Activated CD4-positive, alpha-beta memory T cell treated with anti-CD3 and anti-CD28 coated beads, Interleukin-2, amount 10 ng/mL, durations not matched to agents 7 days and 5 days (primary cell): ENCODE data around the gene TTC4. TPM values are rescaled to one million over a fixed set of nuclear protein-coding genes. Genes with fewer than 3 reads are reported as not detected.

Source experiments
- CTCF ChIA-PET: fragments of 350-600 bp; sonication (Branson Sonifier 250); formaldehyde crosslinking; loops from one replicate; lab custom pipeline; 2021; ENCODE audit warnings: antibody characterized with exemption, inconsistent platforms; lab: Charles Lee
- POLR2A ChIA-PET: fragments of 350-600 bp; sonication (Branson Sonifier 250); formaldehyde crosslinking; loops from one replicate; lab custom pipeline; 2021; ENCODE audit warnings: antibody characterized with exemption; lab: Charles Lee
- DNase-seq: peaks from one replicate; pipeline ENCODE4 v3.0.0-alpha.2; 2020
- H3K27ac Mint-ChIP-seq: one replicate; pipeline ENCODE4 v1.8.0; 2021; ENCODE audit warnings: mild to moderate bottlenecking, mixed read lengths
- H3K27me3 Mint-ChIP-seq: one replicate; pipeline ENCODE4 v1.8.0; 2021; ENCODE audit warnings: mixed read lengths
- H3K36me3 Mint-ChIP-seq: one replicate; pipeline ENCODE4 v1.8.0; 2021; ENCODE audit warnings: low read depth, mixed read lengths
- H3K4me1 Mint-ChIP-seq: one replicate; pipeline ENCODE4 v1.8.0; 2021; ENCODE audit warnings: mixed read lengths
- H3K4me3 Mint-ChIP-seq: one replicate; pipeline ENCODE4 v1.8.0; 2021; ENCODE audit warnings: mild to moderate bottlenecking, mixed read lengths
- H3K9me3 Mint-ChIP-seq: one replicate; pipeline ENCODE4 v1.8.0; 2021; ENCODE audit warnings: mixed read lengths
- total RNA-seq, 2 experiments: library from RNA; stranded (reverse); gene quantifications; one replicate each; pipeline ENCODE4 v1.2.3, GENCODE V29; 2021

TTC4 gene
- total RNA-seq, 2 experiments from 2014 or later = 17.6 to 20.6 TPM

DNA sequence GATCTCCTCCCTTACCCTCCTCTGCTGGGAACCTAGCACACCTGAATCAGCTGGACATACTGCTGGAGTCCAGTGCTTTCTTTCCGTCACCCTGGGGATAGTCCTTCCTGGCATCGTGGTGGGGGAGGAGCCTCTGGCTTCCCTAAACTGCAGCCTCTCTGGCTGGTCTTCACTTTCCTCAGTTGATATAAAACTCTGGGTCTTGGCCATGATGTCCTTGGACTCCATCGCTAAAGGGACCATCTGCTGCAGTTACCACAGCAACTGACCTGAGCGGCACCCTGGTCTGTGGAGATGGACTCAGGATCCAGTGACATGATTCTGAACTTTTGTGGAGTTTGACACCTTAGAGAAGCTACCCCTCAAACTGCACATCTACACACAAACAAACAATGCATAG, 25.9 kb downstream of the TTC4 start:
- Mint-ChIP-seq H3K9me3 (no peaks in the 10 kb centered on the region), H3K27me3 (no peaks in the 10 kb centered on the region), H3K36me3 (peaks cover 37% of the 10 kb centered on the region), H3K27ac (no peak overlapping the region), H3K4me1 (no peaks in the 10 kb centered on the region), H3K4me3 (no peak overlapping the region)
- CTCF ChIA-PET = no interaction called here
- DNase-seq = no peak
- POLR2A ChIA-PET = no interaction called here

DNA sequence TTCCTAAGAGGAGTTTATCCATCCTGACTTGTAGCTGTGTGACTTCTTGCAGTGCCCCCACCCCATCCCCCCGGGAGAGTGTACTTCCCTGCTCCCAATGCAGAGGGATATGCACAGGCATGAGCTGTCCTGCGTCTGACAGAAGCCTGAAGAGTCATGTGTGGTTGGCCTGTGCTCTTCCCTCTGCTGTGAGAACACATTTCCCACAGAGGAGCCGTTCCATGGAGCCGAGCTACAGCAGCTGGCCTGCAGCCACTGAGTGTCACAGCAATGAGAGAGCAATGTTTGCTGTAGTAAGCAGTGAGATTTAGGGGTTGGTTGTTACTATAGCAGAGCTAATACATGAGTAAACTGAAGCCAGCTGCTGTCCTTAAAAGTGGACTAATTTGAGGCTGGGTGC, 26.6 kb downstream of the TTC4 start:
- POLR2A ChIA-PET = no interaction called here
- DNase-seq = no peak
- Mint-ChIP-seq H3K4me3 (no peak overlapping the region), H3K27ac (no peak overlapping the region), H3K36me3 (peaks cover 29% of the 10 kb centered on the region), H3K9me3 (no peaks in the 10 kb centered on the region), H3K27me3 (no peaks in the 10 kb centered on the region), H3K4me1 (no peaks in the 10 kb centered on the region)
- CTCF ChIA-PET = no interaction called here

DNA sequence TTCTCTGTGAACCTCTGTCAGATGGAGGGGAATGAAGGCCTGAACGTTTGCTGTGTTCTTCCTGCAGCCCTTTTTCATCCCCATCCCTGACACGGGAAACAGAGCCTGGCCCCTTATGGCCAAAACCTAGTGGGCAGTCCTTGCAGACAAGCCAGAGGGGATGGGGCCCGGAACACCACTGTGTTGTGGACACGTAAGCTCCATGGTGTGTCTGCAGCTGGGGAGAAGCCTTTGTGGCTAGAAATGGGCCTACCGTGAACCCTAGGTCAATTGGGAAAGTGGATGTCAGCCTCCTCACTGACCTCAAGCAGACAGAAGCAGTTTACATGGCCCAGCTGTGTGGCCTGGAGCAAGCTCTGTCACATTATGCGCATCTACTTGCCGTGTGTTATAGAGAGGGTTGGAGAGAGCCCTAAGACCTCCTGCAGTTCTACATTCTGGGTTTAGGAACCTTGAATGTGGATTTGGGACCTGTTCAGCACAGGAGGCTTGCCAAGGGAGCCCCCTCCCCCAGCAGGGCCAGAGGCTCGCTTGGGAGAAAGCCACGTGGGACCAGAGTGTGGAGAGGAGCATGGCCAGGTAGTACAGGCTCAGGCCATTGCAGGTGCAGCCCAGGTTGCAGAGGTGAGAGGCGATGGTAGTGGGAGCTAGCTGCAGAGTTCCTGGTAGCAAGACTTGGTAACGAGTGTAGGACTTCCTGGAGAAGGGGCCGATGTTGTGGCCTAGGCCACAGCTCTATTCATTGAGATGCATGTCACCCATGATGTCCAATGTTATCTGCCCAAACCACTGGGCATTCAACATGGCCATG, 28.0 kb downstream of the TTC4 start:
- Mint-ChIP-seq H3K4me3 (no peak overlapping the region), H3K27ac (no peak overlapping the region), H3K4me1 (no peaks in the 10 kb centered on the region), H3K9me3 (no peaks in the 10 kb centered on the region), H3K27me3 (no peaks in the 10 kb centered on the region), H3K36me3 (peaks cover 20% of the 10 kb centered on the region)
- CTCF ChIA-PET = no interaction called here
- POLR2A ChIA-PET = no interaction called here
- no peak for DNase-seq

DNA sequence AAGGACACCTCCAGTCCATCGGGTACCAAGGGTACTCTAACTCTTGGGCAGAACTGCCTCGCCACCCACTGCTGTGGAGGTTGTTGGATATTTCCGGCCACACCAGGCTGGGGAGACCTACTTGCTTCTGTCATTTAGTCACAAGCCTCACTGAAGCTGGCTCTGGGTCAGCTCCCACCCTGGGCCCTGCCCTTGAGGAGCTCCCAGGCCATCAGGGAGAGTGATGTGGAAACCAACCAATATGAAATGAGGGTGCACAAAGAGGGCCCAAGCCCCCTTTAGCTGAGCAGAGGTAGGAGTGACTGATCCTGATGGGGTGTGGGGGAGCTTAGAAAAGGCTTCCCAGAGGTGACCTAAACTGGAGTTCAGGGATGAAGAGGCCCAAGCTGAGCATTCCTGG, 29.0 kb downstream of the TTC4 start:
- Mint-ChIP-seq H3K27me3 (no peaks in the 10 kb centered on the region), H3K4me3 (no peak overlapping the region), H3K27ac (no peak overlapping the region), H3K36me3 (peaks cover 20% of the 10 kb centered on the region), H3K4me1 (no peaks in the 10 kb centered on the region), H3K9me3 (no peaks in the 10 kb centered on the region)
- no peak for DNase-seq
- ChIA-PET POLR2A (no interaction called here), CTCF (no interaction called here)

DNA sequence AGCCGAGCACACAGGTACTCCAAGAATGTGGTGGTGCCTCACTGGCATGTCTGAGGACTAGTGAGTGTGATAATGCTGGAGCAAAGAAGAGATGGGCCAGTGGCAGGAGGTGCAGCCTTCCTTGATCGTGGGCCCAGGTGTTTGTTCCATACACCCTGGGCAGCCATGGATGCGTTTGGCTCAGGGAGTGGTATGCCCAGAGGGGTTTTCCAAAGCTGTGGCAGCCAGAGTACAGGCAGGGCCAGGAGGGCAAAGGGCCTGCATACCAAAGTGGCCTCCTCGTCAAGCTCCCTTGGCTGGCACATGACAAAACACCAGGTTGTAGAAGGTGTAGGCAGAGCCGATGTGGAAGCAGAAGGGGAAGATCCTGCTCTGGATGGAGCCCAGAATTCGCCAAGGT, 29.6 kb downstream of the TTC4 start:
- H3K27me3 Mint-ChIP-seq = no peaks in the 10 kb centered on the region
- no peak overlapping the region for H3K4me3 Mint-ChIP-seq
- H3K27ac Mint-ChIP-seq = no peak overlapping the region
- no peak for DNase-seq
- H3K36me3 Mint-ChIP-seq = peaks cover 15% of the 10 kb centered on the region
- CTCF ChIA-PET = no interaction called here
- POLR2A ChIA-PET = no interaction called here
- no peaks in the 10 kb centered on the region for H3K9me3 Mint-ChIP-seq
- no peaks in the 10 kb centered on the region for H3K4me1 Mint-ChIP-seq

DNA sequence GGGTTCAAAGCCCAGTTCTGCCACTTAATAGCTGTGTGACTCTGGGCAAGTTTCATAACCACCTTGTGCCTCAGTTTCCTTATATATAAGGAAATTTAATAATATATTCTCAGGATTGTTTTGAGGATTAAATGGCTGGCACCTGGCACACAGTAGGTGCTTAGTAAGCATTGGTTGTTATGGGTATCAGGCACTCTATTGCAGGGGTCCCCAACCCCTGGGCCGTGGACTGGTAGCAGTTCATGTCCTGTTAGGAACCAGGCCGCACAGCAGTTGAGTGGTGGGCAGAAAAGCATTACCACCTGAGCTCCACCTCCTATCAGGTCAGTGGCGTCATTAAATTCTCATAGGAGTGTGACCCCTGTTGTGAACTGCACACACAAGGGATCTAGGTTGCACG, 30.2 kb downstream of the TTC4 start:
- H3K27me3 Mint-ChIP-seq = no peaks in the 10 kb centered on the region
- no peak for DNase-seq
- H3K27ac Mint-ChIP-seq = no peak overlapping the region
- H3K36me3 Mint-ChIP-seq = peaks cover 14% of the 10 kb centered on the region
- POLR2A ChIA-PET = interaction anchor here (0.8 kb wide), 1 partner anchor 10 kb away, joined by 3 read pairs; no protein-coding TSS in a partner anchor
- H3K4me3 Mint-ChIP-seq = no peak overlapping the region
- no peaks in the 10 kb centered on the region for H3K4me1 Mint-ChIP-seq
- CTCF ChIA-PET = no interaction called here
- no peaks in the 10 kb centered on the region for H3K9me3 Mint-ChIP-seq

DNA sequence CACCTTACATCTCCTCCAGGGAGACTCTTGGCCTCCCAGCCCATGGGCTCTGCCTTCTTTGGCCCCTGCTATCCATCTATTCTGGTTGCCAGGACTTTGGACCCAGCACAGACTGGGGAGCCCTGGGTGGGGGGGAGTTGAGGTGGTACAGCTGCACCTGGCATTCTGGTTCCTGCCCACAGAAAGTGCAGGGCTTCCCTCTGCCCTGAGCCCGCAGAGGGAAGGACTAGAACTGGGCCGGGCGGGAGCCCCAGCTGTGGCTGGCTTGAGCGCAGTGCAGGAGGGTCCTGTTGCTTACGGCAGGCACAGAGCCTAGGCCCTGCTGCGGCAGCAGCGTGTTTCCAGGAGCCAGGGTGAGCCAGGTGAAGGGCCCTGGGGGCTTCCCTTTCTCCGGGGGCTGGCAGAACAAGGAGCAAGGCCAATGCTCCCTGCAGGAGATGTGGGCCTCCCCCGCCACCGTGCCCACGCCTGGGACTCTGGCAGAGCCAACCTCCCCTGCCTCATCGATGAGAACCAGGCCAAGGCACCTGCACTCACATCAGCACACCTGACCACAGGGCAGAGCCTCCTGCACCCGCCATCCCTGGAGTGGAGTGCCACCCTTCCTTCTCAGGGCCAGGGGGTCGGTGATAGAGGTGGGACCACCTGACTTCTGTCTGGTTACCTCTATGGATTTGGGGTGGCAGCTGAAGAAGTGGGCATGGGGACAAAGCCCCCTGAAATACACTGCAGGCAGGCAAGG, 32.6 kb downstream of the TTC4 start:
- H3K27me3 Mint-ChIP-seq = no peaks in the 10 kb centered on the region
- ChIA-PET POLR2A (no interaction called here), CTCF (no interaction called here)
- no peak for DNase-seq
- H3K9me3 Mint-ChIP-seq = no peaks in the 10 kb centered on the region
- H3K4me1 Mint-ChIP-seq = no peaks in the 10 kb centered on the region
- no peaks in the 10 kb centered on the region for H3K36me3 Mint-ChIP-seq
- no peak overlapping the region for H3K4me3 Mint-ChIP-seq
- no peak overlapping the region for H3K27ac Mint-ChIP-seq

DNA sequence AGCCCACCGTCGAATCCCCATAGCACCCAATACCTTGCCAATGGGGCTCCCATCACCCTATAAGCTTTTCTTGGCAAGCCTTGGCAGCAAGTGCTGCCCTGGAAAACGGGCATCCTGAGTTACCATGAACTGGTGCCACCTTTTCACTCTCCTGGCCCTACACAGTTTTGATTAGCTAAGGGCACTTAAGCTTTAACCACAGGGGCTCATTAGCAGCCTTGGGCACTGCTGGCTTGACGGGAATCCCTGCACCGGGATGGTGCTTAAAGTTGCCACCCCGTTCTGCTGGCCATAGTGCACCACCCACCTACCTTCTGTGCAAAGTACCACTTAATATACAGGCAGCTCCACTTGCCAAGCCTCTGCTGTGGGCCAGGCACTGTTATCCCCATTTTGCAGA, 34.9 kb downstream of the TTC4 start:
- Mint-ChIP-seq H3K27me3 (no peaks in the 10 kb centered on the region), H3K4me1 (no peaks in the 10 kb centered on the region), H3K36me3 (no peaks in the 10 kb centered on the region), H3K9me3 (no peaks in the 10 kb centered on the region), H3K4me3 (no peak overlapping the region), H3K27ac (no peak overlapping the region)
- DNase-seq = no peak
- ChIA-PET CTCF (no interaction called here), POLR2A (interaction anchor here (0.5 kb wide), 1 partner anchor 50 kb away, joined by 3 read pairs; no protein-coding TSS in a partner anchor)

DNA sequence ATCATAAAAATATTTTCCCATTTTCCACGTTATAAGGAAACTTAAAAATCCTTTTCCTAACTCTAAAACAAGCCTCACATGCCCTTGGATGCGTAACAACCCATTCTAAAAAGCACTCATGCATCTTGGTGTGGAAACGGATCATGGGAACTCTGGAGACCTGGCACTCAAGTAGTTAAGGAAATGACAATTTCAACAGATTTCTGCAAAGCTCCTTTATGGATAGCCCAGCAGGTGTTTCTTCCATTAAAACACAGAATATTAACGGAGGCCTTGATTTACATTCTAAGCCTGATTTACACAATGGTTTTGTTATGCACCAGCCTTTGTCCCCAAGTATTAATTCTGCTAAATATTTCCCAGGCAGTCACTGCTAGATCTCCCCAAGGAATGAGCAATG, 35.8 kb downstream of the TTC4 start:
- H3K9me3 Mint-ChIP-seq = no peaks in the 10 kb centered on the region
- CTCF ChIA-PET = no interaction called here
- H3K4me3 Mint-ChIP-seq = no peak overlapping the region
- no peaks in the 10 kb centered on the region for H3K36me3 Mint-ChIP-seq
- POLR2A ChIA-PET = interaction anchor here (1.3 kb wide), 1 partner anchor 50 kb away, joined by 3 read pairs; no protein-coding TSS in a partner anchor
- H3K27me3 Mint-ChIP-seq = no peaks in the 10 kb centered on the region
- DNase-seq = no peak
- H3K27ac Mint-ChIP-seq = no peak overlapping the region
- no peaks in the 10 kb centered on the region for H3K4me1 Mint-ChIP-seq

DNA sequence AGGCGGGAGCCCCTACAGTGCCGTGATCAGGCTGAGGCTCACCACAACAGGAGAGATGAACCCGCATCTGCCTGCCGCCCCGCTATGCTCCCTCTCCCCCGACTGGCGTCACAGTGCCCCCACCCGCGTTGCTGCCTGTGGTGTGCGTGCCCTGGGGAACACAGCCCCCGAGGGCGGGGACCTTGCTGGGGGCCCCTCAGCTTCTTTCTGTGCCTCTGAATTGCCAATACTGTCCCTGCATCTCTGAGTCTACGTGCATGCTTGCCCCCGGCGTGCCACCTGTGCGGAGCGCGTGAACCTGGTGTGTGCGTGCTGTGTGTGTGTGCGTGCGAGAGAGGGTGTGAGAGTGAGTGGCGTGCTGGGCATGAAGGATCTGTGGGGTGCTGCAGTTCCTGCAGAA, 38.4 kb downstream of the TTC4 start:
- no peaks in the 10 kb centered on the region for H3K27me3 Mint-ChIP-seq
- ChIA-PET POLR2A (no interaction called here), CTCF (no interaction called here)
- H3K9me3 Mint-ChIP-seq = no peaks in the 10 kb centered on the region
- no peaks in the 10 kb centered on the region for H3K36me3 Mint-ChIP-seq
- H3K27ac Mint-ChIP-seq = no peak overlapping the region
- H3K4me1 Mint-ChIP-seq = no peaks in the 10 kb centered on the region
- DNase-seq = no peak
- H3K4me3 Mint-ChIP-seq = no peak overlapping the region

DNA sequence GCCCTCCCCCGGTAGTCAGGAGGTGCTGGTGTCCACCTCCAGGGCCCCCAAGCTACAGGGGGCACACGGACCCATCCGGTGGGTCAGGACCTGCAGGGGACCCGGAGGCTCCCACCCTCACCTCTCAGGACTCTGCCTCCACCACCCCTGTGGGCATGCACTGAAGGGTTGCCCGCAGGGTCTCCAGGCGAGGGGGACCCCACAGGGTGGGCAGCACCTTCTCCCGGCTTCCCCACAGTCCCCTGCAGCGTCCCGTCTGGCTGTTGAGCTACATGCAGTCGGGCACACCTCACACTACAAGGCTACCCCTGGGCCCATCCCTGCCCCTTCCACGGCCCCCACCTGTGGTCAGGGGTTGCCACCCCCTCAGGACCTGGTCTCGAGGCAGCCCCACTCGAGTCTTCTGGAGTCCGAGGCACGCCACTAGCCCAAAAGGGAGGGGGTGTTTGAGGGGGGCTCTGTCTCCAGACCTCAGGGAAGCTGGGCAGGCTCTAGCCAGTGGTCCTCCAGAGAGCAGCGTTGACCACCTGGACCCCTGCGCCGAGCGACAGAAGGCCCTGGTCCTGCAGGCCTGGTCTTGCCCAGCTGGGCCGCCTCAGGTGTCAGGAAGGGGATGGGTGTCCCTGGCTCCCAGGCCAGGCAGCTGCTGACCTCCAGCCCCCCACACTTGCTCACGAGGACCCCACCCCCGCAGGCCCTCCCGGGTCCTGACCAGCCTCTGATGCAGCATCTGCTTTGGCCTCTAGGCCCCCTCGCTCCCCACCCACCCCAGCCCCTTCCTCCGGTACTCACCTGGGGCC, 39.0 kb downstream of the TTC4 start:
- no peak overlapping the region for H3K4me3 Mint-ChIP-seq
- POLR2A ChIA-PET = no interaction called here
- no peak overlapping the region for H3K27ac Mint-ChIP-seq
- no peaks in the 10 kb centered on the region for H3K36me3 Mint-ChIP-seq
- no peaks in the 10 kb centered on the region for H3K4me1 Mint-ChIP-seq
- CTCF ChIA-PET = no interaction called here
- H3K27me3 Mint-ChIP-seq = no peaks in the 10 kb centered on the region
- no peak for DNase-seq
- H3K9me3 Mint-ChIP-seq = no peaks in the 10 kb centered on the region

DNA sequence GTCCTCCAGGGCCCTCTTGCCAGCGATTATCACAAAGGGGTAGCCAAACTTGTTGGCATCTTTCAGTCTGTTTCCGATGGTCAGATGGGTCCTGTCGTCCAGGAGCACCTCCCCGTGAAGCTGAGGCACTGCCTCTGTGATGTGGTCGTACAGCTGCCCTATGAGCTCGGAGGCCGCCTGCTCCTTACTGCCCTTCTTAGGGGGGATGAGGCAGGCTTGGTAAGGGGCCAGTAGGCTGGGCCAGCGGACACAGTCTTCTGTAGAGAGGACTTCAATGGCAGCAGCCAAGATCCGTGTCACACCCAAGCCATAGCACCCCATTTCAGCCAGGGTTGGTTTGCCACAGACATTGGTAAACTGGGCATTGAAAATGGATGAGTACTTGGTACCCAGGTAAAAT, 42.2 kb downstream of the TTC4 start:
- Mint-ChIP-seq H3K4me1 (peaks cover under 1% of the 10 kb centered on the region), H3K36me3 (no peaks in the 10 kb centered on the region), H3K27ac (no peak overlapping the region), H3K27me3 (no peaks in the 10 kb centered on the region), H3K4me3 (no peak overlapping the region), H3K9me3 (no peaks in the 10 kb centered on the region)
- CTCF ChIA-PET = interaction anchor here (1.8 kb wide), 1 partner anchor 44 kb away, joined by 7 read pairs; no protein-coding TSS in a partner anchor
- no peak for DNase-seq
- POLR2A ChIA-PET = no interaction called here
